Femur (tissue), 1 donor: Measurements from ENCODE around the gene ZBP1.
A peak's percentile ranks its signal among the peaks of the same experiment; 100 is the strongest.

Experiments
- DNase-seq: peaks from one replicate; pipeline ENCODE4 v3.0.0-alpha.2; 2017

Gene ZBP1

DNA sequence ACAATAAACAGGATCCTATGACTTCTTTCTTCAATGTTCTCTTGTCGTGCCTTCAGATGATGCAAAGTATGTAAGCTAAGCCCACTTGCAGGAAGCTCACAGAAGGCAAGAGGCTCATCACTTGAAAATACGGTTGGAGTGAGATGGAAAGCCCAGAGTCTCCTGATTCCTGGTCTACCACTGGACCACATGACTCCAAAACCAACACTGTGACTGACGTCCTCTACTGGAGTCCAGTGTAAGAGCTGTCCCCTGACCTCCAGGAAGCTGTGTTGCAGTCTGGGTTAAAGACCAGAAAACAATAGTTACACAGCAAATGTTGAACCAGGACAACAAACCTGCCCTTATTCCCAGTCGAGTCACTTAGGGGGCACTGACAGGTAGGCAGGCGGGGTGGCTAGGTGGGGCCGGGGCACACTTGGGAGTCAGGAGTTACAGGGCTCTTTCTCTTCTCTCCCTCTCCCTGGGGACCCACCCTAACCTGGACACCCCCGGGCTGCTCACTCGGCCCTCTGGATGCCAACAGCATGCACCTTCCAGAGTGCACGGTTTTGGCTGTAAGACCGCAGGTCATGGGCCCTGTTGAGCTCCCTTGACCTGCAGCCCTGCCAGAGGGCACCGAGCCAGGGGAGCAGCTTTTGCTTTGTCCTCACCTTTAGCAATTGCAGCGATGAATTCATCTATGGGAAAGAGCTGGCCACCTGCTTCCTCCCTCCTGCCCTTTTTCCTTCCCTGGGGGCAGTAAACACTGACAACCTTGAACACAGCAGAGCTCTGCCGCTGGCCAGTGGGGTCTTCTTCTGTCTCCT is 51.9 kb downstream of the ZBP1 start:
- no peak for DNase-seq

- DNase-seq = no peak
Measured at GRCh38 chr20:57567471-57568079, 52.7 kb downstream of the ZBP1 start.

DNA sequence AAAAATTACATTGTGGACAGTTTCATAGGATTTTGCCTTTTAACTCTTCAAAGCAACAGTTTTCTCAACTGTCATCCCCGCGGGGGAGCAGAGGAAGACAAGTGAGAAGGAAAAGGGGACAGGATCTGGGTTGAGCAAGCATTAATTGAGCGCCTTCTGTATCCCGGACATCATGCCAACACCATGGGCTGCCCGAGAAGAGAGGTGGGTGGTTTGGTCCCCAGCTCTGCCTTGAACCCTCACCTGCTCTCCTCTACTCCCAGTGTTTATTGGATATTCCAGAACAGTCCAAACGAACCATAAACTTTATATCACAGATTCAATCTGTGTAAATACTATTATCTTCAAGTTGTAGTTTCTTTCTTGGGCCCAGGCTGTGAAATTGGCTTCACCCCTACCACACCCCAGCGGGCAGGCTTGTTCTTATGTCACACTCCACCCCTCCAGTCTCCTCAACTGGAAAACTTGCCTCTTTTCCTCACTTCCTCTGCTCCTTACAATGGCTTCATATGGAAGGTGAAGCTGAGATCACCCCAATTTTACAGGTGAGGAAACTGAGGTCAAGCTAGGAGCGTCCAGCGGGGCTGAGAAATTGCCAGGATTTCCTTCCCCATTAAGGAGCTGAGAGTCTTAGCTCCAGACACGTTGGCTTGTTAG is 53.3 kb downstream of the ZBP1 start:
- DNase-seq = no peak

- no peak for DNase-seq
Measured at GRCh38 chr20:57566399-57566798, 53.8 kb downstream of the ZBP1 start.

DNA sequence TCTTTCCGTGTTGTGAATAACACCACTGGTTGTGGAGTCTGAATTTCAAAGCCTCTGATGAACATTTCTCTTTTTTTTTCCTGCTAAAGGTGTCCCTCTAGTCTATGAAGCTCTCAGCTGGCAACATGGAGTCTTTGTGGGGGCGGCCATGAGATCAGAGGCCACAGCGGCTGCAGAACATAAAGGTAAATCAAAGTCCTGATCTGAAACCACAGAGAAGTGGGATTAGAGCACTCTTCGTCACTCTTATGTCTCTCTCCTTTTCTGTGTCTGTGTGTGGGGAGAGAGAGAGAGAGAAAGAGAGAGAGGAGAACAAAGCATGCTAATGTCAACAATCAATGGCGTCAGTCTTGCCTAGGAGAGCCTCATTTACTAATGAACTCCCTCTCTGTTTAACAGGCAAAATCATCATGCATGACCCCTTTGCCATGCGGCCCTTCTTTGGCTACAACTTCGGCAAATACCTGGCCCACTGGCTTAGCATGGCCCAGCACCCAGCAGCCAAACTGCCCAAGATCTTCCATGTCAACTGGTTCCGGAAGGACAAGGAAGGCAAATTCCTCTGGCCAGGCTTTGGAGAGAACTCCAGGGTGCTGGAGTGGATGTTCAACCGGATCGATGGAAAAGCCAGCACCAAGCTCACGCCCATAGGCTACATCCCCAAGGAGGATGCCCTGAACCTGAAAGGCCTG is 55.1 kb downstream of the ZBP1 start:
- DNase-seq = no peak

DNA sequence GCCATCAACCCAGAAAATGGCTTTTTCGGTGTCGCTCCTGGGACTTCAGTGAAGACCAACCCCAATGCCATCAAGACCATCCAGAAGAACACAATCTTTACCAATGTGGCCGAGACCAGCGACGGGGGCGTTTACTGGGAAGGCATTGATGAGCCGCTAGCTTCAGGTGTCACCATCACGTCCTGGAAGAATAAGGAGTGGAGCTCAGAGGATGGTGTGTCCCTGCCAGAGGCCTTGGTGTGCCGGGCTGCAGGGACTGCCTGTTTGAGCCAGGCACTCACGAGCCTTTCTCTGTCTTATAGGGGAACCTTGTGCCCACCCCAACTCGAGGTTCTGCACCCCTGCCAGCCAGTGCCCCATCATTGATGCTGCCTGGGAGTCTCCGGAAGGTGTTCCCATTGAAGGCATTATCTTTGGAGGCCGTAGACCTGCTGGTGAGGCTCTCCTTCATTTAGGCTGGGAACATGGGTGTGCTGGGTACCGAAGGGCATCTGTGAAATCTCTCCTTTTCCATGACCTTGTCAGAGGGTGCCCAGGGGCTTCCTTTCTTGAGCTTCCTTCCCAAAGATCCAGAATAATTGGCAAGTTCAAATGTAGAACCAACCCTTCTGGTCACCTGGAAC is 55.9 kb downstream of the ZBP1 start:
- DNase-seq = no peak

GRCh38 chr20:57563522-57563921 is 56.7 kb downstream of the ZBP1 start:
- DNase-seq = no peak

- no peak for DNase-seq
Measured at GRCh38 chr20:57562541-57563465, 57.4 kb downstream of the ZBP1 start.

DNA sequence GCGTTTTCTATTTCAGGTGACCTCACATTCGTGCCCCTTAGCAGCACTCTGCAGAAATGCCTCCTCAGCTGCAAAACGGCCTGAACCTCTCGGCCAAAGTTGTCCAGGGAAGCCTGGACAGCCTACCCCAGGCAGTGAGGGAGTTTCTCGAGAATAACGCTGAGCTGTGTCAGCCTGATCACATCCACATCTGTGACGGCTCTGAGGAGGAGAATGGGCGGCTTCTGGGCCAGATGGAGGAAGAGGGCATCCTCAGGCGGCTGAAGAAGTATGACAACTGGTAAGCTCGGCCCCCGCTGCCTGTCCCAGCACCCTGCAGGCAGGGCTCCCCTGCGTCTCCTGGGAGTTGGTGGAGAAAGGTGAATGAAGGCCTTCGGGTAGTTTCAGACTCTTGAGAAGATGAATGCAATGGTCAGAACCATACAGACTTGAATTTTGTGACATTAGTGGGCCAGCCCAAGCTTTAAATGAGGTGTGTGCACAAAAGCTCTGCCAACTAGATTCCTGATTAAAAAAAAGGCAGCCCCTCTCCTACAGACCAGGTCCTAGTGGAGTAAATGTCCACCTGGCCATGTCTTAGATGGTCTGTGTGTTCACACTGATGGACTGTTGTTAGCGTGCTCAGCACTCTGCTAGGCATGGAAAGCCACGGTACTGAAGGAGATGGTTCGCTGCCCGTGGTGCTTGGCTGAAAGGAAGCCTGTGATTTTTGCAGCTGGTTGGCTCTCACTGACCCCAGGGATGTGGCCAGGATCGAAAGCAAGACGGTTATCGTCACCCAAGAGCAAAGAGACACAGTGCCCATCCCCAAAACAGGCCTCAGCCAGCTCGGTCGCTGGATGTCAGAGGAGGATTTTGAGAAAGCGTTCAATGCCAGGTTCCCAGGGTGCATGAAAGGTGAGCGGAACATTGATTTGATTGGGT is 58.6 kb downstream of the ZBP1 start:
- DNase-seq = no peak

GRCh38 chr20:57560554-57561355 is 59.5 kb downstream of the ZBP1 start, which contains the start of gene PCK1:
Gene PCK1, plus strand, starts transcription at chr20:57561110. Its CDS starts 302 bp downstream, at chr20:57561412.
- DNase-seq = peak; percentile 72

- no peak for DNase-seq
Measured at GRCh38 chr20:57559658-57560553, 60.3 kb downstream of the ZBP1 start.

GRCh38 chr20:57559289-57559634 is 61.0 kb downstream of the ZBP1 start:
- DNase-seq = no peak

DNA sequence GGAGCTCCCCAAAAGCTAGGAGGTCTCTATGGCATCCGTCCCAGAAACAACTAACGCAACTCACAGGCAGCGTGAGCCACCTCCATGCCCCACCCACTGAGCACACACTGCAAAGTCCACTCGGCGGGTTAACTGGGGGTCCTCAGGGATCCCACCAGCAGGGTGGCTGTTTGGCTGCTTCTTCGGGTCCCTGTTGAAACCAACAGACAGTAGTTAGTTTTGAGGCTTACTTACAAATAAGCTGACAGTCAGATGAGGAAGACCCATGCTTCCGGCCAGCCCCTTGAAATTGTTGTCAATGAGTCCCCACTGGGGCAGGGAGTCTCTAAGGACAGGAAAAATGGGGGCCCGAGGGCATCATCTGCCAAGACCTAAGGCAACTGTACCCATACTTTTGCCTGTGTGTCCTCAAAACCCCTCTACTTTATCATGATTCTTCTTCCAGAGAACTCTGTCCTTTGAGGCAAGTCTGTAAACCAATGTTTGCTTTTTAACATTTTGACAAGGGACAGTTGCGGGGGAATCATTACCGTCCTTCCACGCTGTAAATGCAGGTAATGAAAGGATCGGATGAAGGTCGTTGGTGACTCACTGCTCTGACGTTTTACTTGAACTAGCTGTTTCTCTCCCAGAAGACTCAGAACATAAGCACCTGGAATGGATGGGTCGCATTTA is 61.5 kb downstream of the ZBP1 start:
- no peak for DNase-seq

DNA sequence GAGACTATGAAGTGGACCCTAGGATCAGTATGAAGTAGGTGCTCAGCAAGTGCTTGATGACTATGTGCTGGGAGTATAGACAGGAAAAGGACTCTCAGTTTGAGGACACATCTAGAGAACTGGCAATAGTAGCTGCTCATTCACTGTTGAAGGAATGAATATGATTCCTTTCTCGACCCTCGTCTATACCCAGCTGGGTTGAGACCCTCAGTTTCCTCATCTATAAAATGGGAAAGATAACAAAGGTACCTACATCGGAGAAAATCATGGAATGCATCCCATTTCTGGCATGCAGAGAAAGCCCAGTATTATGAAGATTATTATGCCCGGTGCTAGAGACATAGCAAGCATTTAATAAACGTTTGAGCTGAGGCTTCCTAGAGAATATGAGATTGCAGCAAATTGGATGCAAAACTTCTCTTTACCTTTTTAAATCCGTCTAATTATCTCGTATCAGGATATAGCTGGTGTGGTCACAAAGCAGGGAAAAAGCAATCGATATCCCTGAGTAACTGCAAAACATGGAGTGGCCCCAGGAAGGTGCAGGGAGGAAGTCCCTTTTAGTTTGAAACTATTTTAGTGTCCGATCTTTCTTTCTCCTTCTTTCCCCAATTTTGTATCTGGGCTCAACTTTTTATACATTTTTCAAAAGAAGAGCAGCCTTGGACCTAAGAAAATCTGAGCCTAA is 62.2 kb downstream of the ZBP1 start:
- DNase-seq = no peak

DNA sequence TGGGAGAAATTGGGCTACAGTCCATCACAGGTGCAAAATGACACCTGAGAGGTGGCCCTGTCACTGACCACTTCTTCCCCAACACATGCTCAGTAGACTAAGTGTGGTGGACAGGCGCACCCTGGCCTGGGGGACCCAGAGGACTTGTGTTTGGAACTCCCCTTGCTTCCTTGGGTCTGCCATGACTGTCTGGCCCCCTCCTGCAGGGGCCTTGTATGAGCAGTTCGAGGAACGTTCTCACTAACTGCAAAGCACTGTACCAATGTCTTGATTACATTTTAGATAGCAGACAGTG is 63.3 kb downstream of the ZBP1 start:
- DNase-seq = no peak

- DNase-seq = no peak
Measured at GRCh38 chr20:57555457-57556184, 64.6 kb downstream of the ZBP1 start.
